HUES6 (cell line): Measurements from ENCODE around the gene PCSK4.
"Not testable (repeated sequence)": the region's sequence is repeated elsewhere in the genome, so short reads cannot be mapped to it uniquely, and the experiment has no call there.

Experiments used
- H3K27ac ChIP-seq: 2 replicates; pipeline ENCODE4 v1.7.0; 2013; ENCODE audit warnings: low read depth, mild to moderate bottlenecking, low read length, inconsistent platforms
- H3K27me3 ChIP-seq: 2 replicates; pipeline ENCODE4 v1.6.1; 2013; ENCODE audit warnings: low read length; ENCODE audit not compliant: control insufficient read depth, insufficient read depth
- H3K36me3 ChIP-seq: 2 replicates; pipeline ENCODE4 v1.6.1; 2013; ENCODE audit warnings: low read length; ENCODE audit not compliant: control insufficient read depth, insufficient read depth
- H3K4me1 ChIP-seq: 2 replicates; pipeline ENCODE4 v1.6.1; 2013; ENCODE audit warnings: low read length; ENCODE audit not compliant: control insufficient read depth, insufficient read depth
- H3K4me3 ChIP-seq: 2 replicates; pipeline ENCODE4 v1.5.1; 2013; ENCODE audit warnings: low read depth, low read length
- H3K9ac ChIP-seq: one replicate; pipeline ENCODE4 v1.6.1; 2013; ENCODE audit warnings: mild to moderate bottlenecking, low read length
- H3K9me3 ChIP-seq: 2 replicates; pipeline ENCODE4 v1.6.1; 2013; ENCODE audit warnings: low read depth, low read length; ENCODE audit not compliant: control insufficient read depth, insufficient read depth

PCSK4 gene

DNA sequence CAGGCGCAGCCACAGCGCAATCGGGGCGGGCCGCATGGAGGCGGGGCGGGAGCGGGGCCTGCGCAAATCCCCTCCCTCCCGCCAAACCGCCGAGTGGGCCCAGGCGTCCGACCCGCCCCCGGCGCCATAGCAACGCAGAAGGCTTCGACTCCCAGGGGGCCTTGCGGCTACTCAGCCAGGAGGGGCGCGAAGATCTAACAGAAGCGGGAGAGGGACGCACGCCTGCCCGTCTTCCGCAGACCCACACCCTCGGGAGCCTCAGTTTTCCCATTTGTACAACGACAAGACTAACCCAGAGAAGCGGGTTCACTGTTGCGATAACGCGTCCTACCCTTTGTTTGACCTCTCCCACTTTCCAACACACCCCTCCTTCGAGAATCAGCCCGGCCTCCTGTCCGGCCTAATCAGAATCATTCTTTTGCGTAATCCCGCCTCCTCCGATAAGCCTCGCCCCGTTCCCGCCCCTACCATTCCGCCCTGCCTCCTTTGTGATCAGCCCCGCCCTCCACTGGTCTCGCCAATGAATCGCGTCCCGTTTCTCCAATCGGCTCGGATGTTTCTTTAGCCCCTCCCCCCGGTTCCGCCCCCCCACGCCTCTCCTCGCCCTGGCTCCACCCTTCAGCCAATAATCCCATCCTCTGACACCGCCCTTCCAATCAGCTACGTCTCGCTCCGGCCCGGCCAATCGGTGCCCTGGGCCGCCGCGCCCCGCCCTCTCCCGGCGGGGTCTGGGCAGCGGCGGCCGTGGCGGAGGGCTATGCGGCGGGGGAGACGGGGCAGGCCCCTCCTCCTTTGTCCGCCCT is at the start of gene PCSK4:
Gene PCSK4 (minus strand): TSS at position 40 of the 803 bp plus-strand sequence. CDS start 4 bp downstream, at position 36.
- peak within 1 kb of the TSS; percentile 32 for H3K9ac ChIP-seq
- H3K9me3 ChIP-seq = no peaks in the 10 kb centered on the region
- H3K36me3 ChIP-seq = no peaks in the 10 kb centered on the region
- H3K4me3 ChIP-seq = peak within 1 kb of the TSS; percentile 83
- peaks cover 43% of the 10 kb centered on the region for H3K27me3 ChIP-seq
- H3K4me1 ChIP-seq = peaks cover 5% of the 10 kb centered on the region; the same call in 1 of the 2 replicates
- no peak within 1 kb of the TSS for H3K27ac ChIP-seq

GRCh38 chr19:1539749-1540148 is 49.6 kb upstream of the PCSK4 start:
- H3K4me3 ChIP-seq, H3K4me1 ChIP-seq, H3K36me3 ChIP-seq, H3K9ac ChIP-seq, H3K27ac ChIP-seq, H3K9me3 ChIP-seq: not testable (repeated sequence)
- peaks cover 13% of the 10 kb centered on the region; the same call in 1 of the 2 replicates for H3K27me3 ChIP-seq

GRCh38 chr19:1538978-1539377 is 48.8 kb upstream of the PCSK4 start:
- Histone ChIP-seq H3K4me3 (no peak overlapping the region), H3K4me1 (no peaks in the 10 kb centered on the region), H3K9ac (no peak overlapping the region), H3K36me3 (no peaks in the 10 kb centered on the region), H3K27me3 (peaks cover 9% of the 10 kb centered on the region; the same call in 1 of the 2 replicates), H3K27ac (no peak overlapping the region), H3K9me3 (no peaks in the 10 kb centered on the region)

DNA sequence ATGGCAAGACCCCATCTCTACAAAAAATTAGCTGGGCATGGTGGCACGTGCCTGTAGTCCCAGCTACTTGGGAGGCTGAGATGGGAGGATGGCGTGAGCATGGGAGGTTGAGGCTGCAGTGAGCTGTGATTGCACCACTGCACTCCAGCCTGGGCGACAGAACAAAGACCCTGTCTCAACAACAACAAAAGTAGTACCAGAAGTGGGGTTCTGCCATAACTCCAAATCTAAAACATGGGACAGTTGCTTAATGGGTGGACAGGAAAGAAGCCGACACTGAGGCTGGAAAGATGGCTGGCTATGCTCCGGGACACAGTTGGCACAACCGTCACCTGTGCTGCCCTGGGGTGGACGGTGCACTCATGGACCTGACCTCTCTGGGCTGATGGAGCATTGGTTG is 45.5 kb upstream of the PCSK4 start:
- H3K4me1 ChIP-seq, H3K9me3 ChIP-seq, H3K9ac ChIP-seq, H3K27ac ChIP-seq, H3K4me3 ChIP-seq, H3K27me3 ChIP-seq, H3K36me3 ChIP-seq: not testable (repeated sequence)

- no peaks in the 10 kb centered on the region for H3K36me3 ChIP-seq
- H3K4me3 ChIP-seq = no peak overlapping the region
- no peaks in the 10 kb centered on the region for H3K9me3 ChIP-seq
- peaks cover 13% of the 10 kb centered on the region; the same call in 1 of the 2 replicates for H3K27me3 ChIP-seq
- H3K9ac ChIP-seq = no peak overlapping the region
- no peaks in the 10 kb centered on the region for H3K4me1 ChIP-seq
- no peak overlapping the region for H3K27ac ChIP-seq
Observed at GRCh38 chr19:1534972-1535371, 44.8 kb upstream of the PCSK4 start.

GRCh38 chr19:1533510-1534150 is 43.5 kb upstream of the PCSK4 start:
- H3K27me3 ChIP-seq = peaks cover 21% of the 10 kb centered on the region; the same call in 1 of the 2 replicates
- H3K9ac ChIP-seq = no peak overlapping the region
- no peaks in the 10 kb centered on the region for H3K36me3 ChIP-seq
- no peaks in the 10 kb centered on the region for H3K9me3 ChIP-seq
- H3K27ac ChIP-seq = no peak overlapping the region
- no peaks in the 10 kb centered on the region for H3K4me1 ChIP-seq
- H3K4me3 ChIP-seq = no peak overlapping the region

GRCh38 chr19:1532003-1532402 is 41.9 kb upstream of the PCSK4 start:
- H3K27me3 ChIP-seq = peaks cover 32% of the 10 kb centered on the region
- H3K36me3 ChIP-seq = no peaks in the 10 kb centered on the region
- no peak overlapping the region for H3K9ac ChIP-seq
- H3K27ac ChIP-seq = no peak overlapping the region
- H3K4me1 ChIP-seq = no peaks in the 10 kb centered on the region
- H3K9me3 ChIP-seq = no peaks in the 10 kb centered on the region
- H3K4me3 ChIP-seq = no peak overlapping the region

GRCh38 chr19:1531587-1531986 is 41.4 kb upstream of the PCSK4 start:
- Histone ChIP-seq H3K36me3 (no peaks in the 10 kb centered on the region), H3K27me3 (peaks cover 35% of the 10 kb centered on the region), H3K4me1 (no peaks in the 10 kb centered on the region), H3K27ac (no peak overlapping the region), H3K9ac (no peak overlapping the region), H3K9me3 (no peaks in the 10 kb centered on the region), H3K4me3 (no peak overlapping the region)

GRCh38 chr19:1530856-1531255 is 40.7 kb upstream of the PCSK4 start:
- not testable (repeated sequence) for H3K9me3 ChIP-seq, H3K36me3 ChIP-seq, H3K9ac ChIP-seq, H3K4me3 ChIP-seq, H3K4me1 ChIP-seq, H3K27ac ChIP-seq
- H3K27me3 ChIP-seq = peaks cover 42% of the 10 kb centered on the region

- no peak overlapping the region for H3K4me3 ChIP-seq
- no peaks in the 10 kb centered on the region for H3K9me3 ChIP-seq
- H3K9ac ChIP-seq = no peak overlapping the region
- H3K27me3 ChIP-seq = peaks cover 56% of the 10 kb centered on the region
- H3K4me1 ChIP-seq = peaks cover 2% of the 10 kb centered on the region; the same call in 1 of the 2 replicates
- H3K27ac ChIP-seq = no peak overlapping the region
- H3K36me3 ChIP-seq = no peaks in the 10 kb centered on the region
Observed at GRCh38 chr19:1529430-1529816, 39.3 kb upstream of the PCSK4 start.
